Uterus (tissue), 4 donors: ENCODE results near the gene KISS1R. TPM values are rescaled to one million over a fixed set of nuclear protein-coding genes. Genes with fewer than 3 reads are reported as not detected.
A peak's percentile ranks its signal among the peaks of the same experiment; 100 is the strongest.

Experiments
- DNase-seq, 2 donors: peaks; one replicate each; pipeline ENCODE4 v3.0.0-alpha.2; 2019 to 2020
- H3K27ac ChIP-seq, 2 donors: fragments of 200-600 bp; sonication (generic); 1 replicate in 1 of 2; 2 replicates in 1 of 2; pipeline ENCODE4 v1.5.1; 2016 to 2018
- H3K27me3 ChIP-seq, 2 donors: fragments of 200-600 bp; sonication (generic); one replicate each; pipeline ENCODE4 v1.5.1; 2018 to 2019; ENCODE audit warnings: control low read depth in 1 of 2
- H3K36me3 ChIP-seq, 2 donors: fragments of 200-600 bp; sonication (generic); one replicate each; pipeline ENCODE4 v1.5.1; 2019; ENCODE audit warnings: control low read depth in 1 of 2
- H3K4me1 ChIP-seq, 2 donors: fragments of 200-600 bp; sonication (generic); one replicate each; pipeline ENCODE4 v1.5.1; 2018 to 2019; ENCODE audit warnings: control low read depth in 1 of 2
- H3K4me3 ChIP-seq, 2 donors: fragments of 200-600 bp; sonication (generic); 1 replicate in 1 of 2; 2 replicates in 1 of 2; pipeline ENCODE4 v1.5.1; 2018 to 2019; ENCODE audit warnings: mild to moderate bottlenecking in 1 of 2
- H3K9me3 ChIP-seq, 2 donors: fragments of 200-600 bp; sonication (generic); one replicate each; pipeline ENCODE4 v1.5.1; 2019; ENCODE audit warnings: control low read depth in 1 of 2
- POLR2A ChIP-seq, 2 donors: fragments of 450-650 bp; IDR thresholded peaks; one replicate each; pipeline ENCODE4 v1.6.1; 2016; ENCODE audit warnings: antibody characterized with exemption in 2 of 2, mild to moderate bottlenecking in 1 of 2, moderate library complexity in 1 of 2
- intact Hi-C: fragments of 100-400 bp; cut with DNase I; formaldehyde crosslinking; loops from one replicate; pipeline ENCODE4 v1.15.1; 2023; ENCODE audit warnings: low total_unique reads
- total RNA-seq, 4 donors: library from RNA; depleted of rRNA in 3 of 4; stranded (reverse); fragments of >200 nt in 3 of 4; gene quantifications; one replicate each; pipeline versions ENCODE4 v1.1.0 to v1.2.4, GENCODE V29; 2014 to 2023
- TF ChIP-seq, protein P1 (sequence below), 4 experiments: fragments of 200-600 bp in 2 of 4; fragments of 450-650 bp in 2 of 4; sonication (generic) in 2 of 4; IDR thresholded peaks; one replicate each; pipeline ENCODE4 v1.5.1; 2016 to 2019; ENCODE audit warnings: antibody characterized with exemption in 4 of 4, mild to moderate bottlenecking in 2 of 4, moderate library complexity in 1 of 4
- donor health status: DM: yes; HTN: yes; CAD: no.

The KISS1R gene
- total RNA-seq, 4 donors from 2014 or later: 0.14 TPM; not detected in 3

- Histone ChIP-seq H3K36me3 (no peaks in the 10 kb centered on the region), H3K4me1 (peaks cover 0 to 4% of the 10 kb centered on the region in 2 donors), H3K9me3 (no peaks in the 10 kb centered on the region), H3K27me3 (no peaks in the 10 kb centered on the region), H3K27ac (no peak overlapping the region), H3K4me3 (no peak overlapping the region)
- intact Hi-C loops: no loop called here
- DNase-seq: no peak
- TF ChIP-seq, protein P1, sequence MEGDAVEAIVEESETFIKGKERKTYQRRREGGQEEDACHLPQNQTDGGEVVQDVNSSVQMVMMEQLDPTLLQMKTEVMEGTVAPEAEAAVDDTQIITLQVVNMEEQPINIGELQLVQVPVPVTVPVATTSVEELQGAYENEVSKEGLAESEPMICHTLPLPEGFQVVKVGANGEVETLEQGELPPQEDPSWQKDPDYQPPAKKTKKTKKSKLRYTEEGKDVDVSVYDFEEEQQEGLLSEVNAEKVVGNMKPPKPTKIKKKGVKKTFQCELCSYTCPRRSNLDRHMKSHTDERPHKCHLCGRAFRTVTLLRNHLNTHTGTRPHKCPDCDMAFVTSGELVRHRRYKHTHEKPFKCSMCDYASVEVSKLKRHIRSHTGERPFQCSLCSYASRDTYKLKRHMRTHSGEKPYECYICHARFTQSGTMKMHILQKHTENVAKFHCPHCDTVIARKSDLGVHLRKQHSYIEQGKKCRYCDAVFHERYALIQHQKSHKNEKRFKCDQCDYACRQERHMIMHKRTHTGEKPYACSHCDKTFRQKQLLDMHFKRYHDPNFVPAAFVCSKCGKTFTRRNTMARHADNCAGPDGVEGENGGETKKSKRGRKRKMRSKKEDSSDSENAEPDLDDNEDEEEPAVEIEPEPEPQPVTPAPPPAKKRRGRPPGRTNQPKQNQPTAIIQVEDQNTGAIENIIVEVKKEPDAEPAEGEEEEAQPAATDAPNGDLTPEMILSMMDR (IDR thresholded peaks at IDR 0.05): no peak
- TF ChIP-seq POLR2A (IDR thresholded peaks at IDR 0.05): no peak
Observed at GRCh38 chr19:911197-912033, 5.7 kb upstream of the KISS1R start.

GRCh38 chr19:912181-913079 lies 4.7 kb upstream of the KISS1R start:
- H3K4me3 ChIP-seq: peak overlapping the region; percentile 91 to 96
- intact Hi-C loops: no loop called here
- H3K27ac ChIP-seq: peak overlapping the region; percentile 55 to 90
- H3K9me3 ChIP-seq: no peaks in the 10 kb centered on the region
- DNase-seq: no peak
- H3K4me1 ChIP-seq: peaks cover 0 to 12% of the 10 kb centered on the region in 2 donors
- no peak for TF ChIP-seq POLR2A (IDR thresholded peaks at IDR 0.05)
- TF ChIP-seq, protein P1 (IDR thresholded peaks at IDR 0.05): no peak
- H3K36me3 ChIP-seq: no peaks in the 10 kb centered on the region
- H3K27me3 ChIP-seq: peaks cover 0 to 3% of the 10 kb centered on the region in 2 donors

GRCh38 chr19:913080-913748 lies 3.9 kb upstream of the KISS1R start, which contains the start of gene R3HDM4:
R3HDM4 (minus strand) TSS chr19:913219; CDS start chr19:913157, 62 bp downstream.
- intact Hi-C loops: no loop called here
- H3K27ac ChIP-seq: peak within 1 kb of the TSS; percentile 81 to 90
- TF ChIP-seq POLR2A (IDR thresholded peaks at IDR 0.05): peak; percentile 47 to 73
- TF ChIP-seq, protein P1 (IDR thresholded peaks at IDR 0.05): no peak
- peaks cover 4 to 10% of the 10 kb centered on the region in 2 donors for H3K27me3 ChIP-seq
- H3K4me1 ChIP-seq: peaks cover 0 to 20% of the 10 kb centered on the region in 2 donors
- H3K36me3 ChIP-seq: no peaks in the 10 kb centered on the region
- DNase-seq: peak; percentile 70 to 84
- H3K9me3 ChIP-seq: no peaks in the 10 kb centered on the region
- H3K4me3 ChIP-seq: peak within 1 kb of the TSS; percentile 91 to 96

- Histone ChIP-seq H3K9me3 (no peaks in the 10 kb centered on the region), H3K27me3 (peaks cover 16 to 36% of the 10 kb centered on the region in 2 donors), H3K4me3 (no peak overlapping the region), H3K4me1 (peaks cover 0 to 38% of the 10 kb centered on the region in 2 donors), H3K27ac (no peak overlapping the region), H3K36me3 (no peaks in the 10 kb centered on the region)
- no peak for DNase-seq
- intact Hi-C loops: loop anchor here (5.0 kb wide), 1 partner anchor 49 kb away; no protein-coding TSS in a partner anchor
- no peak for TF ChIP-seq POLR2A (IDR thresholded peaks at IDR 0.05)
- TF ChIP-seq, protein P1 (IDR thresholded peaks at IDR 0.05): no peak
Observed at GRCh38 chr19:916645-917322, 349 bp upstream of the KISS1R start.
